Naive thymus-derived CD8-positive, alpha-beta T cell (primary cell): ENCODE data around the gene HBM. TPM values are rescaled to one million over a fixed set of nuclear protein-coding genes. Genes with fewer than 3 reads are reported as not detected.
"Not testable (repeated sequence)": the region's sequence is repeated elsewhere in the genome, so short reads cannot be mapped to it uniquely, and the experiment has no call there.

Experiments
- ATAC-seq, 2 donors: fragments of 150-1000 bp; cut with Tn5 transposase in 1 of 2; sonication (Bioruptor Pico), chemical (Tn5 transposase) in 1 of 2; 1 replicate in 1 of 2; 2 replicates in 1 of 2; pipeline ENCODE4 v1.10.0; 2021; ENCODE audit warnings: mild to moderate bottlenecking in 2 of 2, moderate library complexity in 2 of 2
- POLR2A ChIA-PET: fragments of 350-600 bp; sonication (Branson Sonifier 250); formaldehyde crosslinking; loops from one replicate; lab custom pipeline; 2021; ENCODE audit warnings: antibody characterized with exemption; lab: Charles Lee
- DNase-seq, 10 donors: peaks; one replicate each; pipeline versions ENCODE4 v3.0.0 to v3.0.0-alpha.2; 2020 to 2022
- H3K27ac Mint-ChIP-seq, 10 donors: one replicate each; pipeline ENCODE4 v1.8.0; 2020 to 2022; ENCODE audit warnings: mild to moderate bottlenecking in 10 of 10, mixed read lengths in 10 of 10, moderate library complexity in 4 of 10, inconsistent platforms in 1 of 10
- H3K27me3 Mint-ChIP-seq, 5 donors: one replicate each; pipeline ENCODE4 v1.8.0; 2021 to 2022; ENCODE audit warnings: mixed read lengths in 5 of 5
- H3K36me3 Mint-ChIP-seq, 3 donors: one replicate each; pipeline ENCODE4 v1.8.0; 2020 to 2022; ENCODE audit warnings: mixed read lengths in 3 of 3, mild to moderate bottlenecking in 2 of 3, inconsistent platforms in 1 of 3
- H3K4me1 Mint-ChIP-seq, 4 donors: one replicate each; pipeline ENCODE4 v1.8.0; 2021 to 2022; ENCODE audit warnings: mixed read lengths in 4 of 4
- H3K4me3 Mint-ChIP-seq, 10 donors: one replicate each; pipeline ENCODE4 v1.8.0; 2020 to 2022; ENCODE audit warnings: mild to moderate bottlenecking in 10 of 10, mixed read lengths in 10 of 10, moderate library complexity in 6 of 10, inconsistent platforms in 1 of 10
- H3K9me3 Mint-ChIP-seq, 9 donors: one replicate each; pipeline ENCODE4 v1.8.0; 2020 to 2022; ENCODE audit warnings: mixed read lengths in 9 of 9, mild to moderate bottlenecking in 3 of 9, inconsistent platforms in 1 of 9, moderate library complexity in 1 of 9
- polyA plus RNA-seq, 3 donors: library from polyadenylated mRNA; unstranded; fragments of 300-500 nt; fragmentation: Illumina TruSeq; gene quantifications; one replicate each; pipeline ENCODE4 v1.2.3, GENCODE V29; 2021
- total RNA-seq, 8 experiments: library from RNA in 2 of 8; stranded (reverse) in 2 of 8; gene quantifications; one replicate each; pipeline ENCODE4 v1.2.3 and lab custom pipeline; 2021 to 2026

The HBM gene
- total and polyA plus RNA-seq, 5 experiments from 2014 or later: not detected

DNA sequence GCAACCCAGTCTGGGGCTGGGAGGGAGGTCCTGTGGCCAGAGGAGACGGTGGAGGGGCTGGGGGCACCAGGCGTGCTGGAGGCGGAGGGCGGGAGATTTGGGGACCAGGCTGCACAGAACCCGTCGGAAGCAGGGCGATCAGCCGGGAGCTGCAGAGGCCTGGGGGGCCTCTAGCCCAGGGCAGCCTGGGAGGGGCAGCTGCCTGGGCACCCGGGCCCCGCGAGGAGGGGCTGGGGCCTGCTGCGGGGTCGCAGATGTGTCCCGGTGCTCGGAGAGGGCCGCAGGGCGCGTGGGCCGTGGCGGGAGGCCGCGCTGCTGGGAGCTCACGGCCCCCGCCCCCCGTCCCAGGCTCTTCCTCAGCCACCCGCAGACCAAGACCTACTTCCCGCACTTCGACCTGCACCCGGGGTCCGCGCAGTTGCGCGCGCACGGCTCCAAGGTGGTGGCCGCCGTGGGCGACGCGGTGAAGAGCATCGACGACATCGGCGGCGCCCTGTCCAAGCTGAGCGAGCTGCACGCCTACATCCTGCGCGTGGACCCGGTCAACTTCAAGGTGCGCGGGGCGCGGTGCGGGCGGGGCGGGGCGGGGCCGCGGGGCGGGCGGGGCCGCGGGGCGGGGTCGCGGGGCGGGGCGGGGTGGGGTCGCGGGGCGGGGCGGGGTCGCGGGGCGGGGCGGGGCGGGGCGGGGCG, 1.5 kb upstream of the HBM start:
- Mint-ChIP-seq H3K27me3 (peaks cover 14 to 58% (median 36%) of the 10 kb centered on the region in 5 donors), H3K4me1 (peaks cover 1 to 18% (median 14%) of the 10 kb centered on the region in 4 donors)
- H3K9me3 Mint-ChIP-seq, DNase-seq, H3K27ac Mint-ChIP-seq, H3K36me3 Mint-ChIP-seq, H3K4me3 Mint-ChIP-seq, POLR2A ChIA-PET: not testable (repeated sequence)
- peak; percentile 20 to 46 for ATAC-seq

GRCh38 chr16:164827-165538, 795 bp upstream of the HBM start:
- Mint-ChIP-seq H3K27ac (peak overlapping the region in 1 of 10 donors; percentile 24), H3K36me3 (no peaks in the 10 kb centered on the region), H3K9me3 (no peaks in the 10 kb centered on the region), H3K27me3 (peaks cover 12 to 58% (median 31%) of the 10 kb centered on the region in 5 donors), H3K4me1 (peaks cover 1 to 18% (median 14%) of the 10 kb centered on the region in 4 donors), H3K4me3 (peak overlapping the region in 9 of 10 donors; percentile 11 to 81 (median 58))
- POLR2A ChIA-PET: no interaction called here
- ATAC-seq: peak in 1 of 2 donors; percentile 34
- DNase-seq: no peak

DNA sequence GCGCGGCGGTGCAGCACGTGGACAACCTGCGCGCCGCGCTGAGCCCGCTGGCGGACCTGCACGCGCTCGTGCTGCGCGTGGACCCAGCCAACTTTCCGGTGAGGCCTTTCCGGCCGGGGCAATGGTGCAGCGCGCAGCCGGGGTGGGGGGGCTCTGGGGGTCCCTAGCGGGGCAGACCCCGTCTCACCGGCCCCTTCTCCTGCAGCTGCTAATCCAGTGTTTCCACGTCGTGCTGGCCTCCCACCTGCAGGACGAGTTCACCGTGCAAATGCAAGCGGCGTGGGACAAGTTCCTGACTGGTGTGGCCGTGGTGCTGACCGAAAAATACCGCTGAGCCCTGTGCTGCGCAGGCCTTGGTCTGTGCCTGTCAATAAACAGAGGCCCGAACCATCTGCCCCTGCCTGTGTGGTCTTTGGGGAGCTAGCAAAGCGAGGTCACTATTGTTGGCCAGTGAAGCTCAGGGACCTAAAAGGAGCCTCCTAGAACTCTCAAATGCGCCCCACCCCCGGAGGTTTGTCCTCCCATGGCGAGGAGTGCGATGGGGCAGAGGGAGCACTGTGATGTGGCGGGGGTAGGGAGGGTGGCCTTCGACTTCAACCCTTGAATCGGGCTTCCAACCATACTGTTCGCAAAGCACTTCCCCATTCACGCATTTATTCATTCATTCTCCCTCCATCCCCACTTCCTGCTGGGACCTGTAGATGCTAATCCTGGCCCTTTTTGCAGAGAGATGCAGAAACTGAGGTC, 770 bp downstream of the HBM start:
- Mint-ChIP-seq H3K27ac (peak overlapping the region in 2 of 10 donors; percentile 18 to 59), H3K36me3 (no peaks in the 10 kb centered on the region), H3K4me1 (peaks cover 4 to 18% (median 14%) of the 10 kb centered on the region in 4 donors), H3K9me3 (no peaks in the 10 kb centered on the region), H3K27me3 (peaks cover 15 to 69% (median 34%) of the 10 kb centered on the region in 5 donors), H3K4me3 (peak overlapping the region in 8 of 10 donors; percentile 20 to 65 (median 48))
- DNase-seq (no peak), ATAC-seq (peak; percentile 56 to 60)
- POLR2A ChIA-PET: no interaction called here

DNA sequence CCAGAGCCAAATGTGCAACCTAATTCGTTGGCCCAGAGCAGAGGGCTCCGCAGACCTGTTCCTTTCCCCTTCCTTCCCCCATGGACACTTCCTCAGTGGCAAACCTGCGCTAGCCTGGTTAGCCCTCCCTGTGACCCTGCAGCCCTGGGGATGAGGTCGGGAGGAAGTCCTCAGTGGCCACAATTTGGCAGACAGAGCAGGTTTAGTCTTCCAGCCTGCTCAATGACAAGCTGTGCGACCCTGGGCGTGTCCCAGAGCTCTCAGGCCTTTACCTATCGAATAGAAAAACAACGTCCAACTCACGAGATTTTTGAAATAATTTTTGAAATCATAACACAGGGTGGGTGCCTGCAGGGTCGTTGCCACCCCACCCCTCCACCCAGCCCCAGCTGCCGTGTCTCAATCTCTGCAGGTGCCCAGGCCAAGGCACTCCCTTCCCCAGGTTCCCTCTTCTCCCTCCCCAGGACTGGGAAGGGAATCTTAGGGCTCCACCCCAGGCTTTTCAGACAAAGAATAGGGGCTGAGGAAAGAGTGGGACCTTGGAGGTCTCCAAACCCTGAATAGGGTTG, 1.4 kb downstream of the HBM start:
- ATAC-seq (no peak), DNase-seq (no peak)
- Mint-ChIP-seq H3K4me3 (peak overlapping the region in 8 of 10 donors; percentile 20 to 65 (median 48)), H3K27ac (peak overlapping the region in 2 of 10 donors; percentile 18 to 59), H3K27me3 (peaks cover 16 to 69% (median 36%) of the 10 kb centered on the region in 5 donors), H3K36me3 (no peaks in the 10 kb centered on the region), H3K9me3 (no peaks in the 10 kb centered on the region), H3K4me1 (peaks cover 4 to 18% (median 14%) of the 10 kb centered on the region in 4 donors)
- POLR2A ChIA-PET: no interaction called here

GRCh38 chr16:168424-168823, 2.6 kb downstream of the HBM start:
- POLR2A ChIA-PET: interaction anchor here (0.8 kb wide), 1 partner anchor 14 kb away, joined by 4 read pairs; no protein-coding TSS in a partner anchor
- ATAC-seq (no peak), DNase-seq (no peak)
- Mint-ChIP-seq H3K4me3 (no peak overlapping the region), H3K4me1 (peaks cover 4 to 20% (median 17%) of the 10 kb centered on the region in 4 donors), H3K36me3 (no peaks in the 10 kb centered on the region), H3K9me3 (no peaks in the 10 kb centered on the region), H3K27ac (no peak overlapping the region), H3K27me3 (peaks cover 14 to 64% (median 34%) of the 10 kb centered on the region in 5 donors)

DNA sequence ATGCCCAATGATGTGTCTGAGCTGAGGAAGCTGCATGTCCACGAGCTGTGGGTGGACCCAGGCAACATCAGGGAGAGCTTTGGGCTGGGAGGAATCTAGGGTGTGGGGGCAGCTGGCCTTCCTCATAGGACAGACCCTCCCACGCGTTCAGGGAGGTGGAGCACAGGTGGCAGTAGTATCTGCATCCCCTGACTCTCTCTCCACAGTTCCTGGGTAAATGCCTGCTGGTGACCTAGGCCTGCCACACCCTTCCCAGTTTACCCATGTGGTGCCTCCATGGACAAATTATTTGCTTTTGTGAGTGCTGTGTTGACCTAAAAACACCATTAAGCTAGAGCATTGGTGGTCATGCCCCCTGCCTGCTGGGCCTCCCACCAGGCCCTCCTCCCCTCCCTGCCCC, 3.2 kb downstream of the HBM start:
- H3K27me3 Mint-ChIP-seq: peaks cover 14 to 70% (median 33%) of the 10 kb centered on the region in 5 donors
- H3K4me1 Mint-ChIP-seq: peaks cover 4 to 24% (median 19%) of the 10 kb centered on the region in 4 donors

GRCh38 chr16:170088-170507, 4.3 kb downstream of the HBM start:
- Mint-ChIP-seq H3K27ac (peak overlapping the region in 1 of 10 donors; percentile 15), H3K4me1 (peaks cover 4 to 30% (median 24%) of the 10 kb centered on the region in 4 donors), H3K27me3 (peaks cover 21 to 80% (median 41%) of the 10 kb centered on the region in 5 donors), H3K4me3 (peak overlapping the region in 1 of 10 donors; percentile 14)
- H3K36me3 Mint-ChIP-seq, H3K9me3 Mint-ChIP-seq, POLR2A ChIA-PET, DNase-seq, ATAC-seq: not testable (repeated sequence)

More for the DNA sequence above, 3.2 kb downstream of the HBM start:
- H3K9me3 Mint-ChIP-seq: no peaks in the 10 kb centered on the region
- no peaks in the 10 kb centered on the region for H3K36me3 Mint-ChIP-seq
- POLR2A ChIA-PET: no interaction called here
- no peak overlapping the region for H3K27ac Mint-ChIP-seq
- H3K4me3 Mint-ChIP-seq: peak overlapping the region in 2 of 10 donors; percentile 1 to 33
- no peak for ATAC-seq
- DNase-seq: no peak

DNA sequence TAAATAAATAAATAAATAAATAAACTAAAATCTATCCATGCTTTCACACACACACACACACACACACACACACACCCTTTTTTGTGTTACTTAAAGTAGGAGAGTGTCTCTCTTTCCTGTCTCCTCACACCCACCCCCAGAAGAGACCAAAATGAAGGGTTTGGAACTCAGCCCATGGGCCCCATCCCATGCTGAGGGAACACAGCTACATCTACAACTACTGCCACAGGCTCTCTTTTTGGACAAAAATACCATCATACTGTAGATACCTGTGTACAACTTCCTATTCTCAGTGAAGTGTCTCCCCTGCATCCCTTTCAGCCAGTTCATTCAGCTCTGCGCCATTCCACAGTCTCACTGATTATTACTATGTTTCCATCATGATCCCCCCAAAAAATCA, 5.0 kb downstream of the HBM start:
- ATAC-seq (no peak), DNase-seq (no peak)
- Mint-ChIP-seq H3K27ac (no peak overlapping the region), H3K36me3 (no peaks in the 10 kb centered on the region), H3K4me1 (peaks cover 5 to 28% (median 25%) of the 10 kb centered on the region in 4 donors), H3K9me3 (no peaks in the 10 kb centered on the region), H3K4me3 (peak overlapping the region in 1 of 10 donors; percentile 30), H3K27me3 (peaks cover 26 to 83% (median 46%) of the 10 kb centered on the region in 5 donors)
- POLR2A ChIA-PET: no interaction called here

GRCh38 chr16:172374-172941, 6.7 kb downstream of the HBM start, which contains the start of gene HBA2:
Gene HBA2 (plus strand): TSS chr16:172876. CDS start chr16:172913, 37 bp downstream.
- POLR2A ChIA-PET, H3K36me3 Mint-ChIP-seq, H3K9me3 Mint-ChIP-seq, DNase-seq: not testable (repeated sequence)
- ATAC-seq: peak; percentile 46 to 47
- peaks cover 22 to 72% (median 43%) of the 10 kb centered on the region in 5 donors for H3K27me3 Mint-ChIP-seq
- peak within 1 kb of the TSS in 1 of 10 donors; percentile 40 for H3K27ac Mint-ChIP-seq
- H3K4me1 Mint-ChIP-seq: peaks cover 4 to 19% (median 18%) of the 10 kb centered on the region in 4 donors
- H3K4me3 Mint-ChIP-seq: peak within 1 kb of the TSS in 9 of 10 donors; percentile 6 to 74 (median 60)

DNA sequence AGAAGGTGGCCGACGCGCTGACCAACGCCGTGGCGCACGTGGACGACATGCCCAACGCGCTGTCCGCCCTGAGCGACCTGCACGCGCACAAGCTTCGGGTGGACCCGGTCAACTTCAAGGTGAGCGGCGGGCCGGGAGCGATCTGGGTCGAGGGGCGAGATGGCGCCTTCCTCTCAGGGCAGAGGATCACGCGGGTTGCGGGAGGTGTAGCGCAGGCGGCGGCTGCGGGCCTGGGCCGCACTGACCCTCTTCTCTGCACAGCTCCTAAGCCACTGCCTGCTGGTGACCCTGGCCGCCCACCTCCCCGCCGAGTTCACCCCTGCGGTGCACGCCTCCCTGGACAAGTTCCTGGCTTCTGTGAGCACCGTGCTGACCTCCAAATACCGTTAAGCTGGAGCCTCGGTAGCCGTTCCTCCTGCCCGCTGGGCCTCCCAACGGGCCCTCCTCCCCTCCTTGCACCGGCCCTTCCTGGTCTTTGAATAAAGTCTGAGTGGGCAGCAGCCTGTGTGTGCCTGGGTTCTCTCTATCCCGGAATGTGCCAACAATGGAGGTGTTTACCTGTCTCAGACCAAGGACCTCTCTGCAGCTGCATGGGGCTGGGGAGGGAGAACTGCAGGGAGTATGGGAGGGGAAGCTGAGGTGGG, 7.6 kb downstream of the HBM start:
- H3K9me3 Mint-ChIP-seq, H3K36me3 Mint-ChIP-seq, ATAC-seq, DNase-seq, H3K27ac Mint-ChIP-seq, POLR2A ChIA-PET: not testable (repeated sequence)
- H3K4me1 Mint-ChIP-seq: peaks cover 4 to 23% (median 19%) of the 10 kb centered on the region in 4 donors
- H3K4me3 Mint-ChIP-seq: peak overlapping the region in 6 of 10 donors; percentile 26 to 74 (median 54)
- peaks cover 28 to 76% (median 48%) of the 10 kb centered on the region in 5 donors for H3K27me3 Mint-ChIP-seq
